GM06990 (cell line): ENCODE data around the gene PTPRN2.

Source experiments
- DNase-seq: peaks from one replicate; pipeline ENCODE4 v3.0.0-alpha.2; 2011; ENCODE audit not compliant: insufficient read length; ENCODE audit errors: extremely low read depth
- H3K27me3 ChIP-seq: replicated peaks from 2 replicates; pipeline ENCODE4 v1.6.0; 2011; ENCODE audit warnings: low read length; ENCODE audit not compliant: control insufficient read depth, insufficient read depth
- H3K36me3 ChIP-seq: 2 replicates; pipeline ENCODE4 v1.5.1; 2011; ENCODE audit warnings: low read length; ENCODE audit not compliant: control insufficient read depth, insufficient read depth
- H3K4me3 ChIP-seq: replicated peaks from 2 replicates; pipeline ENCODE4 v1.5.1; 2011; ENCODE audit warnings: low read depth, mild to moderate bottlenecking, control low read depth, low read length
- CTCF ChIP-seq: IDR thresholded peaks from 2 replicates; pipeline ENCODE4 v1.5.1; 2011; ENCODE audit warnings: low read length, control low read depth, mild to moderate bottlenecking, inconsistent platforms; ENCODE audit not compliant: insufficient read depth, poor library complexity, severe bottlenecking

PTPRN2 gene

GRCh38 chr7:158176561-158177173 is 411.0 kb downstream of the PTPRN2 start:
- no peak for TF ChIP-seq CTCF
- H3K27me3 ChIP-seq = no peaks in the 10 kb centered on the region

DNA sequence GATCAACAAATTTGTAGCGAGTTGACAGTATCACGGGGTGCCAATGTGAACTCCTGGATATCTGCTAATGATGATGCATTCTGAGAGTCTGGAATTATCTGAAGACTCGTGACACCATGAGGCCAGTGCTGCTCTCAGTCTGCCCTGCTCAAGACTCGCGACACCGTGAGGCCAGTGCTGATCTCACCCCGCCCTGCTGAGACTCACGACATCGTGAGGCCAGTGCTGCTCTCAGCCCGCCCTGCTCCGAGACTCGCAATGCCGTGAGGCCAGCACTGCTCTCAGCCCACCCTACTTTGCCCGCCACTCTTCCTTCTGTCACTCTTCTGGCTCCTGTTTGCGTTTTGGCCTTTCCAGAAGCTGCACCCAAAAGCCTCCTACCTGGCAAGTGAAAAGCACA is 411.8 kb downstream of the PTPRN2 start:
- no peak for DNase-seq
- no peaks in the 10 kb centered on the region for H3K36me3 ChIP-seq
- TF ChIP-seq CTCF = no peak
- H3K27me3 ChIP-seq = no peaks in the 10 kb centered on the region
- H3K4me3 ChIP-seq = no peak overlapping the region

More at GRCh38 chr7:158176561-158177173, 411.0 kb downstream of the PTPRN2 start:
- no peak for DNase-seq
- no peaks in the 10 kb centered on the region for H3K36me3 ChIP-seq
- no peak overlapping the region for H3K4me3 ChIP-seq

DNA sequence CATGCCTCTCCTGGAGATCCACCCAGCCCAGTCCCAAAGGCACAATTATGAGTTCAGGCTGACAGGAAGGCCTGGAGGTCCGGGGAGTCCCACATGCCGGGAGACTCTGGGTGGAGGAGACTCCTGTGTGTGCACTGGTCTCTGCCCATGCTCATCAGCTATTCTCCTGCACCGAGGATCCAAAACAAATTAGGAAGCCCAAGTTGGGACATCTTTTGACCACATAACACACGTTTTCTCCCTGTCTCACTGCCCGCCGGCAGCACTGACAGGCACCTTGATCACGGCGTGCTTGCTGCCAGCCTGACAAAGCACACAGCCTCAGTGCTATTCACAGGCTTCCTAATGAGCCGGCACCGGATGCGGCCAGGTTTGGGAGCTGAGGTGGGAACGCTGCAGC is 412.7 kb downstream of the PTPRN2 start:
- no peak overlapping the region for H3K4me3 ChIP-seq
- no peak for DNase-seq
- H3K27me3 ChIP-seq = no peaks in the 10 kb centered on the region
- TF ChIP-seq CTCF = no peak
- no peaks in the 10 kb centered on the region for H3K36me3 ChIP-seq

- DNase-seq = no peak
- H3K27me3 ChIP-seq = no peaks in the 10 kb centered on the region
- no peak overlapping the region for H3K4me3 ChIP-seq
- H3K36me3 ChIP-seq = no peaks in the 10 kb centered on the region
- no peak for TF ChIP-seq CTCF
These were observed 420.2 kb downstream of the PTPRN2 start for GRCh38 chr7:158167373-158167772.

- DNase-seq = no peak
- no peak for TF ChIP-seq CTCF
These were observed 421.0 kb downstream of the PTPRN2 start for GRCh38 chr7:158166386-158167340.

More at GRCh38 chr7:158166386-158167340, 421.0 kb downstream of the PTPRN2 start:
- H3K27me3 ChIP-seq = no peaks in the 10 kb centered on the region
- H3K4me3 ChIP-seq = no peak overlapping the region
- no peaks in the 10 kb centered on the region for H3K36me3 ChIP-seq
